Stomach (tissue), 4 donors: ENCODE results near the gene MYO5C.

Experiments used
- CTCF ChIP-seq, 7 experiments: fragments of 450-650 bp in 4 of 7; fragments of 200-600 bp in 3 of 7; sonication (generic) in 3 of 7; IDR thresholded peaks; one replicate each; pipeline ENCODE4 v1.5.1; 2016 to 2019; ENCODE audit warnings: antibody characterized with exemption in 7 of 7, control low read depth in 2 of 7, mild to moderate bottlenecking in 1 of 7
- EP300 ChIP-seq: sonication (generic); formaldehyde crosslinking; IDR thresholded peaks from one replicate; pipeline ENCODE4 v1.6.1; 2017; ENCODE audit warnings: antibody characterized with exemption
- POLR2A ChIP-seq, 4 donors: fragments of 450-650 bp; IDR thresholded peaks; one replicate each; pipeline ENCODE4 v1.6.1; 2016; ENCODE audit warnings: antibody characterized with exemption in 4 of 4, control low read depth in 2 of 4, mild to moderate bottlenecking in 1 of 4, moderate library complexity in 1 of 4
- POLR2AphosphoS5 ChIP-seq, 3 donors: sonication (generic); formaldehyde crosslinking; IDR thresholded peaks; one replicate each; pipeline ENCODE4 v1.6.1; 2016; ENCODE audit warnings: antibody characterized with exemption in 3 of 3

- no peak for TF ChIP-seq POLR2A (IDR thresholded peaks at IDR 0.05)
- no peak for TF ChIP-seq EP300
- TF ChIP-seq CTCF (IDR thresholded peaks at IDR 0.05), result no peak
- no peak for TF ChIP-seq POLR2AphosphoS5 (IDR thresholded peaks at IDR 0.05)
Measured at GRCh38 chr15:52221730-52222129, 73.9 kb downstream of the MYO5C start.
